ENCODE data around the gene PTPRK.

The PTPRK gene

GRCh38 chr6:128347123-128347522 lies 173.3 kb downstream of the PTPRK start:
- no peaks in the 10 kb centered on the region for H3K4me1 ChIP-seq (ENCODE audit: control insufficient read depth, insufficient read depth, low read depth, low read length)
- no peaks in the 10 kb centered on the region for H3K9me3 ChIP-seq (ENCODE audit: control insufficient read depth, low read length)
- H3K4me3 ChIP-seq (ENCODE audit: insufficient read depth in 1 of 2, low read depth in 1 of 2, low read length in 2 of 2): no peak overlapping the region
- H4K91ac ChIP-seq (ENCODE audit: low read length): no peak overlapping the region
- no peak overlapping the region for H2AK5ac ChIP-seq (ENCODE audit: low read length, severe bottlenecking)
- no peak overlapping the region for H2BK12ac ChIP-seq (ENCODE audit: low read length in 2 of 2)
- no peaks in the 10 kb centered on the region for H3K27me3 ChIP-seq (ENCODE audit: control insufficient read depth in 1 of 2, insufficient read depth in 1 of 2, low read length in 2 of 2)
- H3K14ac ChIP-seq (ENCODE audit: low read length in 2 of 2): no peak overlapping the region
- H3K4ac ChIP-seq (ENCODE audit: low read depth in 1 of 2, low read length in 2 of 2): no peak overlapping the region
- H2AFZ ChIP-seq (ENCODE audit: low read depth, low read length): no peak overlapping the region
- DNase-seq: peak; percentile 46
- H3K4me2 ChIP-seq (ENCODE audit: low read length, poor library complexity, severe bottlenecking): no peak overlapping the region
- WGBS: 47% methylated on average over 1 of the region's 3 CpGs
- no peak overlapping the region for H3K18ac ChIP-seq (ENCODE audit: low read depth in 1 of 2, low read length in 2 of 2)
- no peak overlapping the region for H4K8ac ChIP-seq (ENCODE audit: low read length)
- H2BK15ac ChIP-seq (ENCODE audit: low read depth, poor library complexity, severe bottlenecking): no peak overlapping the region
- H3K23ac ChIP-seq (ENCODE audit: low read length in 2 of 2): no peak overlapping the region
- H3K36me3 ChIP-seq (ENCODE audit: control insufficient read depth in 1 of 2, insufficient read depth in 2 of 2, low read depth in 1 of 2, low read length in 2 of 2): no peaks in the 10 kb centered on the region
- no peak overlapping the region for H3K27ac ChIP-seq (ENCODE audit: low read length, poor library complexity, severe bottlenecking)
- H3K9ac ChIP-seq (ENCODE audit: low read length): no peak overlapping the region
- no peak overlapping the region for H2BK5ac ChIP-seq (ENCODE audit: low read depth, low read length, poor library complexity, severe bottlenecking)
- peaks cover 16% of the 10 kb centered on the region for H3K79me1 ChIP-seq (replicated peaks; ENCODE audit: low read length, poor library complexity, severe bottlenecking)
- H2BK120ac ChIP-seq (ENCODE audit: low read depth, low read length): no peak overlapping the region

GRCh38 chr6:128346569-128346968 lies 173.8 kb downstream of the PTPRK start:
- no peaks in the 10 kb centered on the region for H3K27me3 ChIP-seq (ENCODE audit: control insufficient read depth in 1 of 2, insufficient read depth in 1 of 2, low read length in 2 of 2)
- H2BK5ac ChIP-seq (ENCODE audit: low read depth, low read length, poor library complexity, severe bottlenecking): no peak overlapping the region
- no peak overlapping the region for H3K9ac ChIP-seq (ENCODE audit: low read length)
- no peak for DNase-seq
- H3K9me3 ChIP-seq (ENCODE audit: control insufficient read depth, low read length): no peaks in the 10 kb centered on the region
- no peak overlapping the region for H2AK5ac ChIP-seq (ENCODE audit: low read length, severe bottlenecking)
- no peak overlapping the region for H2BK12ac ChIP-seq (ENCODE audit: low read length in 2 of 2)
- H2BK120ac ChIP-seq (ENCODE audit: low read depth, low read length): no peak overlapping the region
- H4K91ac ChIP-seq (ENCODE audit: low read length): no peak overlapping the region
- H3K18ac ChIP-seq (ENCODE audit: low read depth in 1 of 2, low read length in 2 of 2): no peak overlapping the region
- no peak overlapping the region for H2BK15ac ChIP-seq (ENCODE audit: low read depth, poor library complexity, severe bottlenecking)
- H3K14ac ChIP-seq (ENCODE audit: low read length in 2 of 2): no peak overlapping the region
- H3K4me3 ChIP-seq (ENCODE audit: insufficient read depth in 1 of 2, low read depth in 1 of 2, low read length in 2 of 2): no peak overlapping the region
- no peak overlapping the region for H4K8ac ChIP-seq (ENCODE audit: low read length)
- no peaks in the 10 kb centered on the region for H3K4me1 ChIP-seq (ENCODE audit: control insufficient read depth, insufficient read depth, low read depth, low read length)
- no peaks in the 10 kb centered on the region for H3K36me3 ChIP-seq (ENCODE audit: control insufficient read depth in 1 of 2, insufficient read depth in 2 of 2, low read depth in 1 of 2, low read length in 2 of 2)
- H3K4me2 ChIP-seq (ENCODE audit: low read length, poor library complexity, severe bottlenecking): no peak overlapping the region
- no CpG with 5 or more reads among the region's 1 CpG for WGBS
- no peak overlapping the region for H3K27ac ChIP-seq (ENCODE audit: low read length, poor library complexity, severe bottlenecking)
- H3K79me1 ChIP-seq (replicated peaks; ENCODE audit: low read length, poor library complexity, severe bottlenecking): peaks cover 15% of the 10 kb centered on the region
- no peak overlapping the region for H2AFZ ChIP-seq (ENCODE audit: low read depth, low read length)
- no peak overlapping the region for H3K4ac ChIP-seq (ENCODE audit: low read depth in 1 of 2, low read length in 2 of 2)
- H3K23ac ChIP-seq (ENCODE audit: low read length in 2 of 2): no peak overlapping the region

GRCh38 chr6:128345278-128345677 lies 175.1 kb downstream of the PTPRK start:
- no peaks in the 10 kb centered on the region for H3K4me1 ChIP-seq (ENCODE audit: control insufficient read depth, insufficient read depth, low read depth, low read length)
- H2BK12ac ChIP-seq (ENCODE audit: low read length in 2 of 2): no peak overlapping the region
- H2BK5ac ChIP-seq (ENCODE audit: low read depth, low read length, poor library complexity, severe bottlenecking): no peak overlapping the region
- no peak overlapping the region for H3K4me3 ChIP-seq (ENCODE audit: insufficient read depth in 1 of 2, low read depth in 1 of 2, low read length in 2 of 2)
- peaks cover 15% of the 10 kb centered on the region for H3K79me1 ChIP-seq (replicated peaks; ENCODE audit: low read length, poor library complexity, severe bottlenecking)
- H3K14ac ChIP-seq (ENCODE audit: low read length in 2 of 2): no peak overlapping the region
- no peak overlapping the region for H2AFZ ChIP-seq (ENCODE audit: low read depth, low read length)
- 78% methylated on average over 2 of the region's 4 CpGs for WGBS
- no peak overlapping the region for H3K23ac ChIP-seq (ENCODE audit: low read length in 2 of 2)
- H3K4ac ChIP-seq (ENCODE audit: low read depth in 1 of 2, low read length in 2 of 2): no peak overlapping the region
- no peak overlapping the region for H3K27ac ChIP-seq (ENCODE audit: low read length, poor library complexity, severe bottlenecking)
- H3K18ac ChIP-seq (ENCODE audit: low read depth in 1 of 2, low read length in 2 of 2): no peak overlapping the region
- H3K4me2 ChIP-seq (ENCODE audit: low read length, poor library complexity, severe bottlenecking): no peak overlapping the region
- no peaks in the 10 kb centered on the region for H3K9me3 ChIP-seq (ENCODE audit: control insufficient read depth, low read length)
- no peak overlapping the region for H2BK15ac ChIP-seq (ENCODE audit: low read depth, poor library complexity, severe bottlenecking)
- DNase-seq: no peak
- no peak overlapping the region for H2AK5ac ChIP-seq (ENCODE audit: low read length, severe bottlenecking)
- H3K36me3 ChIP-seq (ENCODE audit: control insufficient read depth in 1 of 2, insufficient read depth in 2 of 2, low read depth in 1 of 2, low read length in 2 of 2): no peaks in the 10 kb centered on the region
- no peak overlapping the region for H4K91ac ChIP-seq (ENCODE audit: low read length)
- H3K9ac ChIP-seq (ENCODE audit: low read length): no peak overlapping the region
- H4K8ac ChIP-seq (ENCODE audit: low read length): no peak overlapping the region
- no peak overlapping the region for H2BK120ac ChIP-seq (ENCODE audit: low read depth, low read length)
- no peaks in the 10 kb centered on the region for H3K27me3 ChIP-seq (ENCODE audit: control insufficient read depth in 1 of 2, insufficient read depth in 1 of 2, low read length in 2 of 2)

DNA sequence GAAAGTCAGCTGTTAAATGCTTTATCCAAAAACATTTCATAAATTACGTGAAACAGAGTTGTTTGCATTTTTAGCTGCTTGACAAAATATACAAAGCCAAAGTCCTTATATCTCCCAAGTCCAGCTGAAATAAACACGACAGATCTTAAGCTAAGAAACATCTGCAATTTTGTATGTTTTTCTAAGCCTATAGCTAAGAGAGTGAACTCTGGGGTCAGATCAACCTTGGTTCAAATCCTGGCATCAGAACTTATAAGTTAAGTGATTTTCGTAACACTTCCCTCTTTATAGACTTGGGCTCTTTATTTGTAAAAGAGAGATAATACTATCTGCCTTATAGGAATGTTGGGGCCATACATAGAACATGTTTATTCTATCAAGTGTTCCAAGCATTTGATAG lies 176.7 kb downstream of the PTPRK start:
- H3K18ac ChIP-seq (ENCODE audit: low read depth in 1 of 2, low read length in 2 of 2): no peak overlapping the region
- no peak overlapping the region for H2AK5ac ChIP-seq (ENCODE audit: low read length, severe bottlenecking)
- H4K8ac ChIP-seq (ENCODE audit: low read length): no peak overlapping the region
- no peaks in the 10 kb centered on the region for H3K4me1 ChIP-seq (ENCODE audit: control insufficient read depth, insufficient read depth, low read depth, low read length)
- no peak overlapping the region for H2BK5ac ChIP-seq (ENCODE audit: low read depth, low read length, poor library complexity, severe bottlenecking)
- H2BK12ac ChIP-seq (ENCODE audit: low read length in 2 of 2): no peak overlapping the region
- no peak overlapping the region for H3K4me3 ChIP-seq (ENCODE audit: insufficient read depth in 1 of 2, low read depth in 1 of 2, low read length in 2 of 2)
- H3K27ac ChIP-seq (ENCODE audit: low read length, poor library complexity, severe bottlenecking): no peak overlapping the region
- H2BK120ac ChIP-seq (ENCODE audit: low read depth, low read length): no peak overlapping the region
- WGBS: no CpG with 5 or more reads among the region's 3 CpGs
- H3K23ac ChIP-seq (ENCODE audit: low read length in 2 of 2): no peak overlapping the region
- no peaks in the 10 kb centered on the region for H3K27me3 ChIP-seq (ENCODE audit: control insufficient read depth in 1 of 2, insufficient read depth in 1 of 2, low read length in 2 of 2)
- no peak overlapping the region for H4K91ac ChIP-seq (ENCODE audit: low read length)
- H3K4me2 ChIP-seq (ENCODE audit: low read length, poor library complexity, severe bottlenecking): no peak overlapping the region
- no peak overlapping the region for H2BK15ac ChIP-seq (ENCODE audit: low read depth, poor library complexity, severe bottlenecking)
- peak; percentile 33 for DNase-seq
- H3K79me1 ChIP-seq (replicated peaks; ENCODE audit: low read length, poor library complexity, severe bottlenecking): peaks cover 15% of the 10 kb centered on the region
- H3K36me3 ChIP-seq (ENCODE audit: control insufficient read depth in 1 of 2, insufficient read depth in 2 of 2, low read depth in 1 of 2, low read length in 2 of 2): no peaks in the 10 kb centered on the region
- H2AFZ ChIP-seq (ENCODE audit: low read depth, low read length): no peak overlapping the region
- H3K9me3 ChIP-seq (ENCODE audit: control insufficient read depth, low read length): no peaks in the 10 kb centered on the region
- no peak overlapping the region for H3K9ac ChIP-seq (ENCODE audit: low read length)
- no peak overlapping the region for H3K14ac ChIP-seq (ENCODE audit: low read length in 2 of 2)
- no peak overlapping the region for H3K4ac ChIP-seq (ENCODE audit: low read depth in 1 of 2, low read length in 2 of 2)
